Neural progenitor cell (in vitro differentiated cells): Measurements from ENCODE around the gene UBE2R2.

Experiments
- EZH2 ChIP-seq: fragments of 200-600 bp; sonication (generic); IDR thresholded peaks from 2 replicates; pipeline ENCODE4 v1.6.1; 2017; ENCODE audit warnings: antibody characterized with exemption, mild to moderate bottlenecking, moderate library complexity
- TF ChIP-seq, protein P1 (sequence below): fragments of 200-600 bp; sonication (generic); IDR thresholded peaks from 2 replicates; pipeline ENCODE4 v1.5.1; 2017; ENCODE audit warnings: antibody characterized with exemption, mild to moderate bottlenecking

DNA sequence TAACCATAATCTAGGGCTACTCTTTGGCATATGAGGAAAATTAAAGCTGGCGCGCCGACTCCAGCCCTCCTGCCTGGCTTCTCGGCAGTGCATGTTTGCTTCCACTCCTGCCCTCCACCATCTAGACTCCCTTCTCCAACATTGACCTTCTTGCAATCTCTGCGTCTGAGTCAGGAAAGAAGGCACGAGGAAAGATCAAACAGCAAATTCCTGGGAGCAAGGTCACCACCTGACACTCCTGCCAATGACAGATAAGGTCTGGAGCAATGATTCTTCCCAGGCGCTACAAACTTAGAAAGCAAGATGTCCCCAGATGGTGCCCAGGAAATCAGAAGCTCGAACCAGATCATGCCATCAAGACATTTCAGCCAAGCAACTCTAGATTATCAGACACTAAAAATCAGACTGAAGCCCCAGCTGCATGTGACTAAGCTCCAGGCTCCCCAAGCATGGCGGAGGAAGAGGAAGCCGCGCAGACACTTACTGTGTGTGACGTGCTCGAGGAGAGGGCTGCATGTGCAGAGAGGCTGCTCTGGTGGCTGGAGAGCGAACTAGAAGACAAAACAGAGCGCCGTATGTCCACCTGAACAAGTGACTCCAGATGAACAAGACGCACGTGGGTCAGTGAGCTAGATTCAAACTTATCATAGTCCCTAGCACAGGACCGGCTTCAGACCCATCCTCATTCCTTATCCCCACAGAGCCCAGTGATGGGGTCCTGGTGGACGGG lies 115.3 kb downstream of the UBE2R2 start:
- no peak for TF ChIP-seq EZH2
- TF ChIP-seq, protein P1, sequence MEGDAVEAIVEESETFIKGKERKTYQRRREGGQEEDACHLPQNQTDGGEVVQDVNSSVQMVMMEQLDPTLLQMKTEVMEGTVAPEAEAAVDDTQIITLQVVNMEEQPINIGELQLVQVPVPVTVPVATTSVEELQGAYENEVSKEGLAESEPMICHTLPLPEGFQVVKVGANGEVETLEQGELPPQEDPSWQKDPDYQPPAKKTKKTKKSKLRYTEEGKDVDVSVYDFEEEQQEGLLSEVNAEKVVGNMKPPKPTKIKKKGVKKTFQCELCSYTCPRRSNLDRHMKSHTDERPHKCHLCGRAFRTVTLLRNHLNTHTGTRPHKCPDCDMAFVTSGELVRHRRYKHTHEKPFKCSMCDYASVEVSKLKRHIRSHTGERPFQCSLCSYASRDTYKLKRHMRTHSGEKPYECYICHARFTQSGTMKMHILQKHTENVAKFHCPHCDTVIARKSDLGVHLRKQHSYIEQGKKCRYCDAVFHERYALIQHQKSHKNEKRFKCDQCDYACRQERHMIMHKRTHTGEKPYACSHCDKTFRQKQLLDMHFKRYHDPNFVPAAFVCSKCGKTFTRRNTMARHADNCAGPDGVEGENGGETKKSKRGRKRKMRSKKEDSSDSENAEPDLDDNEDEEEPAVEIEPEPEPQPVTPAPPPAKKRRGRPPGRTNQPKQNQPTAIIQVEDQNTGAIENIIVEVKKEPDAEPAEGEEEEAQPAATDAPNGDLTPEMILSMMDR, result no peak
